Heart left ventricle (tissue), 13 donors: ENCODE data around the gene ZBTB7C.

Source experiments
- POLR2A ChIP-seq, 2 donors: fragments of 450-650 bp; IDR thresholded peaks; one replicate each; pipeline ENCODE4 v1.6.1; 2017; ENCODE audit warnings: antibody characterized with exemption in 2 of 2, mild to moderate bottlenecking in 2 of 2, moderate library complexity in 2 of 2
- TF ChIP-seq, protein P1 (sequence below), 12 donors: fragments of 200-600 bp; sonication (generic) in 4 of 12; IDR thresholded peaks; one replicate each; pipeline versions ENCODE4 v1.5.0 to v1.8.0; 2018 to 2022; ENCODE audit warnings: antibody characterized with exemption in 12 of 12, mild to moderate bottlenecking in 5 of 12
- donor health status: ischemic (EF 13 %, LVEDD 7.1; RV severe dilation, severe dysfunction).
- donor health status: DM: no; HTN: yes; CAD: no.
- donor health status: DM: no; HTN: no; CAD: no.
- donor health status: ischemic (EF 25% LVEDD 6.9; RV normal size, moderate dysfunction).
- donor health status: ischemic (EF 25% LVEDD 5.7; RV mildly dilated, moderate dysfunction).
- donor health status: ischemic (EF 35%, LVEDD 5.7; RV mildly dilated, moderate dysfunction).
- donor health status: nonischemic (EF 11% LVEDD 7.7; RV severe dilation, severe dysfunction).
- donor health status: DM: yes; HTN: yes; CAD: no.
- donor health status: PGD.
- donor health status: ischemic (EF 29% LVEDD 5.4; RV normal size, mild dysfunction).
- donor health status: nonischemic (EF 23%, LVEDD 6.1; RV moderate dilation, normal function).

DNA sequence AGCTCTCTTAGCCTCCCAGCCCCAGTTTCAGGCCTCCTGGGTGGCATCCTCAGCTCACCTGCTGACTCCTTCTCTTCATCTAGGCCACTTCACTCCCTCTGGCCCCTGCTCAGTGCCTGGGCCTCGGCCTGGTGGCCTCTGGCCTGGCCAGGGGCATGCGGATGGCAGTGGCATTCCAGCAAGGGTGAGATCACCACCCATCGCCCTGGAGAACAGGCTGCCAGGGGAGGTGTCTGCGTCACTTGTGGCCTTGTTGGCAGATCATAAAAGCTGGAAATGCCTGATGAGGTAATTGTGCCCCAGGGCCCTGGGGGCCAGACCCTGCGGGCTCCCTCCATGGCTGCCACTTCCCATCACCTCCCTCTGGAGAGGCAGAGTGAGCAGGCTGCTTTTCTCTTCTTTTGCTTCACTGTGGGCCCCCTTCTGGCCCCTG lies 406.2 kb downstream of the ZBTB7C start:
- TF ChIP-seq, protein P1, sequence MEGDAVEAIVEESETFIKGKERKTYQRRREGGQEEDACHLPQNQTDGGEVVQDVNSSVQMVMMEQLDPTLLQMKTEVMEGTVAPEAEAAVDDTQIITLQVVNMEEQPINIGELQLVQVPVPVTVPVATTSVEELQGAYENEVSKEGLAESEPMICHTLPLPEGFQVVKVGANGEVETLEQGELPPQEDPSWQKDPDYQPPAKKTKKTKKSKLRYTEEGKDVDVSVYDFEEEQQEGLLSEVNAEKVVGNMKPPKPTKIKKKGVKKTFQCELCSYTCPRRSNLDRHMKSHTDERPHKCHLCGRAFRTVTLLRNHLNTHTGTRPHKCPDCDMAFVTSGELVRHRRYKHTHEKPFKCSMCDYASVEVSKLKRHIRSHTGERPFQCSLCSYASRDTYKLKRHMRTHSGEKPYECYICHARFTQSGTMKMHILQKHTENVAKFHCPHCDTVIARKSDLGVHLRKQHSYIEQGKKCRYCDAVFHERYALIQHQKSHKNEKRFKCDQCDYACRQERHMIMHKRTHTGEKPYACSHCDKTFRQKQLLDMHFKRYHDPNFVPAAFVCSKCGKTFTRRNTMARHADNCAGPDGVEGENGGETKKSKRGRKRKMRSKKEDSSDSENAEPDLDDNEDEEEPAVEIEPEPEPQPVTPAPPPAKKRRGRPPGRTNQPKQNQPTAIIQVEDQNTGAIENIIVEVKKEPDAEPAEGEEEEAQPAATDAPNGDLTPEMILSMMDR (IDR thresholded peaks at IDR 0.05) = no peak
- TF ChIP-seq POLR2A (IDR thresholded peaks at IDR 0.05) = no peak
